HepG2 (cell line): ENCODE data around the gene TACC2. TPM values are rescaled to one million over a fixed set of nuclear protein-coding genes. Genes with fewer than 3 reads are reported as not detected.
A peak's percentile ranks its signal among the peaks of the same experiment; 100 is the strongest.

Source experiments
- HNF4A ChIP-seq: sonication (generic); formaldehyde crosslinking; IDR thresholded peaks from 2 replicates; pipeline ENCODE4 v1.4.0; 2020; ENCODE audit warnings: missing genetic modification reagents
- KLF9 ChIP-seq: IDR thresholded peaks from 2 replicates; pipeline ENCODE4 v1.6.1; 2016; ENCODE audit warnings: low read depth
- MAFK ChIP-seq, 2 experiments: IDR thresholded peaks in 1 of 2; conservative IDR thresholded peaks in 1 of 2; 2 replicates each; pipeline ENCODE4 v1.6.1; 2011; ENCODE audit warnings: improper control_type of control experiment in 2 of 2, low read length in 2 of 2
- NFE2 ChIP-seq: sonication (generic); formaldehyde crosslinking; IDR thresholded peaks from 2 replicates; pipeline ENCODE4 v1.4.0; 2020; ENCODE audit warnings: missing genetic modification reagents
- ZMAT5 ChIP-seq: sonication (generic); formaldehyde crosslinking; IDR thresholded peaks from 2 replicates; pipeline ENCODE4 v1.5.0; 2020; ENCODE audit warnings: mild to moderate bottlenecking, low read depth, missing genetic modification reagents, borderline replicate concordance
- ZNF790 ChIP-seq: sonication (generic); formaldehyde crosslinking; IDR thresholded peaks from 2 replicates; pipeline ENCODE4 v1.8.0; 2022; ENCODE audit warnings: missing genetic modification reagents, mild to moderate bottlenecking, borderline replicate concordance
- polyA plus RNA-seq, 8 experiments: library from polyadenylated mRNA; depleted of rRNA in 3 of 8; stranded (reverse) in 7 of 8; unstranded in 1 of 8; fragments of >200 nt; fragmentation: Illumina TruSeq in 4 of 8; extraction: Trizol in 4 of 8; gene quantifications; 2 replicates each; pipeline versions ENCODE4 v1.2.1 to v1.2.3, GENCODE V29; 2011 to 2016; ENCODE audit warnings: low read depth in 4 of 8, missing spikeins in 1 of 8, mixed read lengths in 1 of 8; ENCODE audit not compliant: insufficient read depth in 1 of 8
- total RNA-seq, 5 experiments: library from RNA; depleted of rRNA; stranded (reverse); fragments of >200 nt; fragmentation: Illumina TruSeq; extraction: Trizol; gene quantifications; 2 replicates each; pipeline ENCODE4 v1.2.3, GENCODE V29; 2016; ENCODE audit warnings: low read depth in 1 of 5
- TF ChIP-seq, protein P1 (sequence below): sonication (generic); formaldehyde crosslinking; IDR thresholded peaks from 2 replicates; pipeline ENCODE4 v1.5.0; 2020; ENCODE audit warnings: mild to moderate bottlenecking, missing genetic modification reagents, borderline replicate concordance

The TACC2 gene
- total and polyA plus RNA-seq, 2 of the 13 experiments (the other 11 are each of a cell fraction or from before 2014, with no cell fraction given) = 11.8 to 16.0 TPM

- TF ChIP-seq MAFK (conservative IDR thresholded peaks at IDR 0.05 in 1 of 2, IDR thresholded peaks at IDR 0.05 in 1 of 2; ENCODE audit: low read length in 2 of 2) = peak in 1 of 2 experiments; percentile 19; a peak in 1 of 4 replicates
- TF ChIP-seq NFE2 (CRISPR knock-in tag) = no peak
- TF ChIP-seq, protein P1, sequence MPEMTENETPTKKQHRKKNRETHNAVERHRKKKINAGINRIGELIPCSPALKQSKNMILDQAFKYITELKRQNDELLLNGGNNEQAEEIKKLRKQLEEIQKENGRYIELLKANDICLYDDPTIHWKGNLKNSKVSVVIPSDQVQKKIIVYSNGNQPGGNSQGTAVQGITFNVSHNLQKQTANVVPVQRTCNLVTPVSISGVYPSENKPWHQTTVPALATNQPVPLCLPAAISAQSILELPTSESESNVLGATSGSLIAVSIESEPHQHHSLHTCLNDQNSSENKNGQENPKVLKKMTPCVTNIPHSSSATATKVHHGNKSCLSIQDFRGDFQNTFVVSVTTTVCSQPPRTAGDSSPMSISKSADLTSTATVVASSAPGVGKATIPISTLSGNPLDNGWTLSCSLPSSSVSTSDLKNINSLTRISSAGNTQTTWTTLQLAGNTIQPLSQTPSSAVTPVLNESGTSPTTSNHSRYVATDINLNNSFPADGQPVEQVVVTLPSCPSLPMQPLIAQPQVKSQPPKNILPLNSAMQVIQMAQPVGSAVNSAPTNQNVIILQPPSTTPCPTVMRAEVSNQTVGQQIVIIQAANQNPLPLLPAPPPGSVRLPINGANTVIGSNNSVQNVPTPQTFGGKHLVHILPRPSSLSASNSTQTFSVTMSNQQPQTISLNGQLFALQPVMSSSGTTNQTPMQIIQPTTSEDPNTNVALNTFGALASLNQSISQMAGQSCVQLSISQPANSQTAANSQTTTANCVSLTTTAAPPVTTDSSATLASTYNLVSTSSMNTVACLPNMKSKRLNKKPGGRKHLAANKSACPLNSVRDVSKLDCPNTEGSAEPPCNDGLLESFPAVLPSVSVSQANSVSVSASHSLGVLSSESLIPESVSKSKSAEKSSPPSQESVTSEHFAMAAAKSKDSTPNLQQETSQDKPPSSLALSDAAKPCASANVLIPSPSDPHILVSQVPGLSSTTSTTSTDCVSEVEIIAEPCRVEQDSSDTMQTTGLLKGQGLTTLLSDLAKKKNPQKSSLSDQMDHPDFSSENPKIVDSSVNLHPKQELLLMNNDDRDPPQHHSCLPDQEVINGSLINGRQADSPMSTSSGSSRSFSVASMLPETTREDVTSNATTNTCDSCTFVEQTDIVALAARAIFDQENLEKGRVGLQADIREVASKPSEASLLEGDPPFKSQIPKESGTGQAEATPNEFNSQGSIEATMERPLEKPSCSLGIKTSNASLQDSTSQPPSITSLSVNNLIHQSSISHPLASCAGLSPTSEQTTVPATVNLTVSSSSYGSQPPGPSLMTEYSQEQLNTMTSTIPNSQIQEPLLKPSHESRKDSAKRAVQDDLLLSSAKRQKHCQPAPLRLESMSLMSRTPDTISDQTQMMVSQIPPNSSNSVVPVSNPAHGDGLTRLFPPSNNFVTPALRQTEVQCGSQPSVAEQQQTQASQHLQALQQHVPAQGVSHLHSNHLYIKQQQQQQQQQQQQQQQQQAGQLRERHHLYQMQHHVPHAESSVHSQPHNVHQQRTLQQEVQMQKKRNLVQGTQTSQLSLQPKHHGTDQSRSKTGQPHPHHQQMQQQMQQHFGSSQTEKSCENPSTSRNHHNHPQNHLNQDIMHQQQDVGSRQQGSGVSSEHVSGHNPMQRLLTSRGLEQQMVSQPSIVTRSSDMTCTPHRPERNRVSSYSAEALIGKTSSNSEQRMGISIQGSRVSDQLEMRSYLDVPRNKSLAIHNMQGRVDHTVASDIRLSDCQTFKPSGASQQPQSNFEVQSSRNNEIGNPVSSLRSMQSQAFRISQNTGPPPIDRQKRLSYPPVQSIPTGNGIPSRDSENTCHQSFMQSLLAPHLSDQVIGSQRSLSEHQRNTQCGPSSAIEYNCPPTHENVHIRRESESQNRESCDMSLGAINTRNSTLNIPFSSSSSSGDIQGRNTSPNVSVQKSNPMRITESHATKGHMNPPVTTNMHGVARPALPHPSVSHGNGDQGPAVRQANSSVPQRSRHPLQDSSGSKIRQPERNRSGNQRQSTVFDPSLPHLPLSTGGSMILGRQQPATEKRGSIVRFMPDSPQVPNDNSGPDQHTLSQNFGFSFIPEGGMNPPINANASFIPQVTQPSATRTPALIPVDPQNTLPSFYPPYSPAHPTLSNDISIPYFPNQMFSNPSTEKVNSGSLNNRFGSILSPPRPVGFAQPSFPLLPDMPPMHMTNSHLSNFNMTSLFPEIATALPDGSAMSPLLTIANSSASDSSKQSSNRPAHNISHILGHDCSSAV (CRISPR knock-in tag) = no peak
- TF ChIP-seq KLF9 (CRISPR knock-in tag) = no peak
- TF ChIP-seq HNF4A (CRISPR knock-in tag) = no peak
- no peak for TF ChIP-seq ZMAT5
- TF ChIP-seq ZNF790 (CRISPR knock-in tag) = no peak
Observed at GRCh38 chr10:122051609-122052385, 62.8 kb downstream of the TACC2 start (continued).
